NK-92 treated with Interleukin-12 subunit alpha and Interleukin-12 subunit beta, amount 100 ng/mL, for 24 hours (cell line): ENCODE data around the gene EXOSC10.
"Not testable (repeated sequence)": the region's sequence is repeated elsewhere in the genome, so short reads cannot be mapped to it uniquely, and the experiment has no call there.

Experiments
- DNase-seq: peaks from one replicate; lab custom pipeline; 2025; lab: John Stamatoyannopoulos, UW

EXOSC10 gene

GRCh38 chr1:11044086-11044848 lies 55.4 kb downstream of the EXOSC10 start:
- no peak for DNase-seq

GRCh38 chr1:11042995-11043874 lies 56.4 kb downstream of the EXOSC10 start:
- no peak for DNase-seq

GRCh38 chr1:11042065-11042464 lies 57.6 kb downstream of the EXOSC10 start:
- no peak for DNase-seq

- DNase-seq = no peak
These were observed 58.6 kb downstream of the EXOSC10 start for GRCh38 chr1:11041048-11041447.

- not testable (repeated sequence) for DNase-seq
These were observed 59.6 kb downstream of the EXOSC10 start for GRCh38 chr1:11040105-11040429.

GRCh38 chr1:11039351-11040104 lies 60.1 kb downstream of the EXOSC10 start:
- no peak for DNase-seq

- peak; percentile 66 for DNase-seq
These were observed 61.9 kb downstream of the EXOSC10 start for GRCh38 chr1:11037740-11038182.

GRCh38 chr1:11037019-11037739 lies 62.5 kb downstream of the EXOSC10 start:
- not testable (repeated sequence) for DNase-seq

GRCh38 chr1:11031624-11032262 lies 67.9 kb downstream of the EXOSC10 start:
- DNase-seq = no peak

- DNase-seq = no peak
These were observed 68.8 kb downstream of the EXOSC10 start for GRCh38 chr1:11030865-11031264.

- DNase-seq = no peak
These were observed 71.7 kb downstream of the EXOSC10 start for GRCh38 chr1:11028018-11028417.

GRCh38 chr1:11027316-11027715 lies 72.4 kb downstream of the EXOSC10 start:
- no peak for DNase-seq

- DNase-seq = no peak
These were observed 72.8 kb downstream of the EXOSC10 start for GRCh38 chr1:11026903-11027302.

GRCh38 chr1:11026052-11026451 lies 73.6 kb downstream of the EXOSC10 start:
- no peak for DNase-seq

- DNase-seq = no peak
These were observed 74.1 kb downstream of the EXOSC10 start for GRCh38 chr1:11025618-11026017.

GRCh38 chr1:11024874-11025203 lies 74.8 kb downstream of the EXOSC10 start:
- DNase-seq = no peak

- DNase-seq = no peak
These were observed 75.4 kb downstream of the EXOSC10 start for GRCh38 chr1:11024154-11024873.

- DNase-seq = no peak
These were observed 76.5 kb downstream of the EXOSC10 start for GRCh38 chr1:11023201-11023600.

- DNase-seq = no peak
These were observed 79.7 kb downstream of the EXOSC10 start for GRCh38 chr1:11019971-11020370.

- DNase-seq = not testable (repeated sequence)
These were observed 80.3 kb downstream of the EXOSC10 start for GRCh38 chr1:11019358-11019757.
